NCI-H1694 (cell line): ENCODE results near the gene PRKCI.
"Not testable (repeated sequence)": the region's sequence is repeated elsewhere in the genome, so short reads cannot be mapped to it uniquely, and the experiment has no call there.

Experiments used
- DNase-seq: peaks from one replicate; lab custom pipeline; 2025; lab: John Stamatoyannopoulos, UW

Gene PRKCI

DNA sequence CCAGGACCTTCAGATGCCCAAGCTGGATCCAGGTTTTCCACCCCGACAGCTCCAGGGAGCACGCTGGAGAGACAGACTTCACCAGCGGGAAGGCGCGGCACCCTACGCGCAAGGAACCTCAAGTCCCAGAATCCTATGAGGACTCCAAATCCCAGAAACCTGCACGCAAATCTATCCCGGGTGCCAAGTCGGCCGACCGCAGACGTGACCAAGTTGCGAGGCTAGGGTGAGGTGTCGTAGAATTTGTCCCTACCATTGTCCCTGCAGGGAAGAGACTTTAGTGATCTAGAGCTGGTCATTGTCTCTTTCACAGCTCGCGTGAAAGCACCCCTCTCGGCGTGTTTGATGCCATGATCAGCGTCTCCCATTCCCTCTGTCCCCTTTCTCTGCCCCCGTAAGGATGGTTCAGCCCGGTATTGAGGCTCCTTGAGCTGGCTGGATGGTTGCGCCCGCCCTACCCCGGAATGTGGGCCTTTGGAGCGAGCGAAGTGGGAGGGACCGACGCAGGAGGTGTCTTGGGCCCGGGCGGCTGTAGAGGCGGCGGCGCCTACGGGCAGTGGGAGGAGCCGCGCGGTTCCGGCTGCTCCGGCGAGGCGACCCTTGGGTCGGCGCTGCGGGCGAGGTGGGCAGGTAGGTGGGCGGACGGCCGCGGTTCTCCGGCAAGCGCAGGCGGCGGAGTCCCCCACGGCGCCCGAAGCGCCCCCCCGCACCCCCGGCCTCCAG is at the start of gene PRKCI:
TSS of gene PRKCI (plus strand) at position 501 of the 723 bp plus-strand sequence. CDS start 246 bp downstream, outside the sequence.
- peak; percentile 88 for DNase-seq

DNA sequence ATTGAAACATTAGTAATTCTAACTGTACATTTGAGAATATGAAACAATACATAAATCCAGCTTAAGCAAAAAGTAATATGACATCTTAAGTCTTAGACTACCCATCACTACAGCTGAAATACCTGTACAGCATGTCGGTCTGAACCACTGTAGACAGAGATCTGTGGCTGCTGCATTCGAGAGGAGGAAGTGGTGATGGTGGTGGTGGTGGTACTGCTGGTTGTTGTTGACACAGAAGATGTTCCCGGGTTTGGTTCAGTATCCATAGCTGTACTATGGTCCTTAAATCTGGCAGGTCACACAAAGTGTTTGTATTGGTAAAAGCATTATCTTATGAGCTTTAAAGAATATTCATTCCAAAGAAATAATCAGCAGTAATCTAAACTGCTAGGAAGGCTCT is 43.6 kb upstream of the PRKCI start:
- no peak for DNase-seq

DNA sequence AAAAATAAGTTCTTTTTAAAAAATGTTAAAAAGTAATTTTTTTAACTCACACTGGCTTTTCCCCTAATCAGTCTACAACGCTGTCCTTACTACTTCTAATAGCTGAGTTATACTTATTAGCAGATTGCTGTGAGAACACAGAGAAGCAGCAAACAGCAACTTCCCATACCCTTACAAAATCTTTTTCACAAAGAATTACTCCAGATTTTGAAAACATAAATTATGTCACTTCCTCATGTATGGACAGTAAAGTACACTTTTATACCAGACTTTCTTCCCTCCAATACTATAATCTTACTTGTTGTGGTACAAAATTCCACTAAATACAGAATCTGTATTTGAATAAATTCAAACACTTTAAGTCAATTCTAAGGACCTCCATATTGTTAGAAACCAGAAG is 42.8 kb upstream of the PRKCI start:
- DNase-seq, result no peak

DNA sequence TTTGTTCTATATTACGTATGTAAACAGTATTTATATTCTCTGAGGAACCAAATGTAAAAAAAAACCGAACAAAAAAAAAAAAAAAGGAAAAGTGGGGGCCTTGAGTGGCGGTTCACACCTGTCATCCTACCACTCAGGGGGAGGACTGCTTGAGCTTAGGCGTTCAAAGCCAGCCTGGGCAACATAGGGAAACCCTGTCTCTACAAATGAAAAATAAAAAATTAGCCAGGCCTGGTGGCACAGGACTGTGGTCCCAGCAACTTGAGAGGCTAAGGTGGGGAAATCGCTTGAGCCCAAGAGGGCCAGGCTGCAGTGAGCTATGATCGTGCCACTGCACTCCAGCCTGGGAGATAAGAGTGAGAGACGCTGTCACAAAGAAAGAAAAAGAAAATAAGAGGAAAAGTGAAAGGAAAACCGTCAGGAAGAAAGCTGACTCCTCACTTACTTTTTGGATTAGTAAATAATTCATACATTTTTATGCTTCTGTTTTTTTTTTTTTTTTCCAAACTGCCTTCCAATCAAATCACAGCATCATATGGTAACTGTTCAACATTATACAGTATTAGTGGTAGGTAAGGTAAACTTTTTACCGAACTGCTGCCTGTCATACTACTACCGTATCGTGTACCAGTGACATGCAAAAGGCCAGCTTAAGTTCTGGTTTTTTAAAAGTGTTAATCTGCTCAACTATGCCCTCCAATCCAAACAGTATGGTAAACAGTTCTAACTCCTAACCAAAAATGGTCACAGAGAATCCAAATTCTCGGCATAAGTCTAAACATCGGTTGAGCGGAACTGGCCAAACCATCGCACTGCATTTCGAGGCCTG is 41.9 kb upstream of the PRKCI start:
- DNase-seq, result no peak

DNA sequence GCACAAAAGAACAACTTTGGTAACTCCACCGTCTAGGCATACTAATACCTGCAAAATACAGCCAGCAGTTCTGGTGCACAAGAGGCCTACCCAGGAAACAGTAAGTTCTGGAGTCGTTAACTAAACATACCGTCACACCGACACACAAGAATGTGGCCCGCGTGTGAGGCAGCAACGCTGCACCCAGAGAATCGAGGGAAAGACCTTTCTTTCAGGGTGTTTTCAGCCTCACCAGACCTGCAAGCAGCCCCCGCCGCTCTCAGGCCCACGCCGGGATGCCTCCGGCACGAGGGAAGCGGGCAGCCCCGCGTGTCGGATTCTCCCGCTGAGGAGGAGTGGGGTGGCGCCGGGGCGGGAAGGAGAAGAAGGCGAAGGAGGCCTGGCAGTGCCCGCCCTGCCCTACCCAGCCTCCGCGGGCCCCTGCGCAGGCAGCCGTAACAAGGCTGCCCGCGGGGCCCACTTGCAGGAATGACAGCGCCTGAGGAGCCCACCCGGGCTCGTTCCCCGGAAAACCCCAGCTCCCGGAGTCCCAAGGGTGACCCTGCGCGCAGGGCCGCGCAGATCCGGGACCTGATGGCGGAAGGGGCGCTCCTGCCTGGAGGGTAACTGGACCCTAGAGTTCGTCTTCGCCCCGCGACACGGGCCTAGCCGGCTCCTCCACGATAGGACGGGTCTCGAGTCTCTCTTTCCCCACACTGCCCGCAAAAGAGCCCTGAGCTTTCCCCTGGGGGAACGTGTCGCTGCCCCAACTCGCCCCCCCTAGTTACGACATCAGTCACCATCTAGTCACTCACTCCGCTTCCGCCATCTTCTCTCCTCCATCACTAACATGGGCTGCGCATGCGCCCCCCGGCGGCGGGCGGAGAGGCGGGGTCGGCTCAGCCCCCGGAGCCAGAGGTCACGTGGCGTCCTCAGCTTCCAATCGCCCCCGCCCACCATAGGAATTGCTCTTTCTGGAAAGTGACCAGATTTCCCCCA is 41.0 kb upstream of the PRKCI start, which contains the start of gene PHC3:
TSS of gene PHC3 (minus strand) at position 826 of the 978 bp plus-strand sequence. CDS start at position 808, 18 bp downstream.
- DNase-seq, result peak; percentile 84

DNA sequence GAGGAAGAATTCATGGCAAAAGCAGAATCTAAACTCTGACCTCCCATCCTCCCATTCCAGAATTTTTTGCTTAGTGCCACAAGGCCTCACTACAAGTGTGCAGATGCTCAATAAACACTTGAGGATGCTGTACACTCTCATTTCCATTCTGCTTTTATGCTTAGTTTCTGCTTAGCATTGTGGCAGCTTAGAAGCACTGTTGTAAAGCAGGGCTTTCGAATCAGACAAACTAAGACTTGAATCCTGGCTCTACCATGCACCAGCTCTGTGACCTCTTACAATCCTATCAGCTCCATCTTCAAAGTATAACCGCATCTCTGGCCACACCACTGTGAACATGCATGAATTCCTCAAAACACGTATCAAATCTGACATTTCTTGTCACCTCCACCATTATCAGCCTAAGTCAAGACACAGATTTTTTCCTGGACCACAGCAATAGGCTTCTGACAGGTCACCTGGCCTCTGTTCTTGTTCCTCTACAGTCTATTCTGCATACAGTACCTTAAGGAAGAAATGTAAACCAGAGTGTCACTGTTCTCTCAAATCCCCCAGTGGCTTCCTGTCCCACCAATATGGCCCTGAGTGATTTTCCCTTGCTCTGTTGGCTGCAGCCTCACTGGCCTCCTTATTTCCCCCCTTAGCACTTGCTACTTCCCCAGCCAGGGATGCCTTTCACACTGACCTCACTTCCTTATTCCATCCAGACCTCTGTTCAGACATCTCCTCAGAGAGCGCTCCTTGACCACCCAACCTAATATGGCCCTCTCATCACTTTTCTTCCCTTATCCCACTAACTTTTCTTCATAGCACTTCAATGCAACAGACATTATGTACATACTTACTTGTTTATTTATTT is 32.6 kb upstream of the PRKCI start:
- DNase-seq, result no peak

DNA sequence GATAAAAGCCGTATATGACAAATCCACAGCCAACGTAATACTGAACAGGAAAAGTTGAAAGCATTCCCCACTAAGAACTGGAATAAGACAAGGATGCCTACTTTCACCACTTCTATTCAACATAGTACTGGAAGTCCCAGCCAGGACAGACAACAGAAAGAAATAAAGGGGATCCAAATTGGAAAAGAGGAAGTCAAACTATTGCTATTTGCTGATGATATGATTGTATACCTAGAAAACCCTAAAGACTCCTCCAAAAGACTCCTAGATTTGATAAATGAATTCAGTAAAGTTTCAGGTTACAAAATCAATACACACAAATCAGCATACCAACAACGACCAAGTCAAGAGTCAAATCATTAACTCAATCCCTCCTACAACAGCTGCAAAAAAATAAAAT is 26.5 kb upstream of the PRKCI start:
- not testable (repeated sequence) for DNase-seq

DNA sequence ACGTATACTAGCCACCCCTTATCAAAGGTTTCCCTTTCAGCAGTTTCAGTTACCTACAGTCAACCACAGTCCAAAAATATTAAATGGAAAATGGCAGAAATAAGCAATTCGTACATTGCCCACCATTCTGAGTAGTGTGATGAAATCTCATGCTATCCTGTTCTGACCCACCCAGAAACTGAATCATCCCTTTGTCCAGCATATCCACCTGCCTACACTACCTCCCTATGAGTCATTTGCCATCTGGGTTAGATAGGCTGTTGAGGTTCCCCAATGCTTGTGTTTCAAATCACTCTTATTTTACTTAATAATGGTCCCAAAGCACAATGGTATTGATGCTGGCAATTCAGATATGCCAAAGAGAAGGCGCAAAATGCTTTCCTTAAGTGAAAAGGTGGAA is 25.4 kb upstream of the PRKCI start:
- no peak for DNase-seq

DNA sequence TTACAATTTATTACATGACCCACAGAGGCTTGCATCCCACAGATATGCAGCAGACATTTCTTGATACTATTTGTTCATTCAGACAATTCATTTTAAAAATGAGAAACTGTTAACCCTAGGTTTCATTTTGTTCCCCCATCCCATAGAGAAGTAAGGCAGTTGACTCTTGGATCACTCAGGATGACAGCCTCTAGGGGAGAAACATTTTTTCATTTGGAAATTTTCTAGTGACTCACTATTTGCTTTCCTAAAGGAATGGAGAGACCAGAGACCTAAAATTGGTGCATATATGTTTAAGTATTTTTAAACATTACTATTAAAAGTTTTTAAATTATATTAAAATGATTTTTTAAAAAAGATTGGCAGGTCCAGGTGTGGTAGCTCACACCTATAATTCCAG is 21.2 kb upstream of the PRKCI start:
- no peak for DNase-seq

DNA sequence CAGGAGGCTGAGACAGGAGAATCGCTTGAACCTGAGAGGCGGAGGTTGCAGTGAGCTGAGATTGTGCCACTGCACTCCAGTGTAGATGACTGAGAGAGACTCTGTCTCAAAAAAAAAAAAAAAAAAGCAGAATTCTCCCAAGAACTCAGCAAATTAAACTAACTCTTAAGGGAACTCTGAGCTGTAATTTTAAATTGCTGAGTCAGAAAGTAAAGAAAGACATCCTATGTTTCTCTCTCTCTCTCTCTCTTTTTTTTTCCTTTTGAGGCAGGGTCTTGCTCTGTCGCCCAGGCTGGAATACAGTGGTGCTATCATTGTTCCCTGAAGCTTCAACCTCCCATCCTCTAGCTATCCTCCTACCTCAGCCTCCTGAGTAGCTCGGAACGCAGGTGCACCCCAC is 20.7 kb upstream of the PRKCI start:
- no peak for DNase-seq

DNA sequence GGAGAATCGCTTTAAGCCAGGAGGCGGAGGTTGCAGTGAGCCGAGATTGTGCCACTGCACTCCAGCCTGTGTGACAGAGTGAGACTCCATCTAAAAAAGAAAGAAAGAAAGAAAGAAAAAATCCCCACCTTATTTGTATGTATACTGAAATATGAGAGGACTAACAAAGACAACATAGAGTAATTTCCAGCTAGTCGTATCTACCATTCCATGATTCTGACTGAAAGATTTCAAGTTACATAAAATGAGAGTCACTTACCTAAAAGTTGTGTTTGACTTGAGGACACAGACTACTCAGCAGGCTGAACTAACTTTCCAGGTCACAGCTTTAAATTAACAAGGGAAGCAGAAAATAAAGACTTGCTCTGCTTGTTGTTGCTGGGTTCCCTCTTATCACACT is 18.8 kb upstream of the PRKCI start:
- no peak for DNase-seq

DNA sequence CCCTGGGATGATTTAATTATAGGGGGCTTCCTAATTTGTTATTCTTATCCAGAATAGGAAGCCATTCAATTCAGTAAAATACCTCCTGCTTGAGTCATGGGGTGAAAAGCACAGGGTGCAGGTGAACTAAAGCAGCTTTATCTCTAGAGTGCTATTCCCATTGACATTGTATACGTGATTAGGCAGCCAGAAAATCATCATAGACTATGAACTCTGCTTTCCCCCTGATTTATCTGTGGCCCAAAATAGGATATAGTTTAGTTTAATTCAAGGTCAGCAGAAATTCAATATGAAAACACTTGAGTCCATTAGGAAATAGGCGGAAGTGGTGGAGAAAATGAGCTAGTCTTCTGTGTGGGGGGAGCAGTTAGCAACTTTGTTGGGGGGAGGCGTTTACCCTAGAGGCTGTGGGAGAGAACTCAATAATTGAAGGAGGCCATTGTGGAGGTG is 18.2 kb upstream of the PRKCI start:
- DNase-seq, result no peak

DNA sequence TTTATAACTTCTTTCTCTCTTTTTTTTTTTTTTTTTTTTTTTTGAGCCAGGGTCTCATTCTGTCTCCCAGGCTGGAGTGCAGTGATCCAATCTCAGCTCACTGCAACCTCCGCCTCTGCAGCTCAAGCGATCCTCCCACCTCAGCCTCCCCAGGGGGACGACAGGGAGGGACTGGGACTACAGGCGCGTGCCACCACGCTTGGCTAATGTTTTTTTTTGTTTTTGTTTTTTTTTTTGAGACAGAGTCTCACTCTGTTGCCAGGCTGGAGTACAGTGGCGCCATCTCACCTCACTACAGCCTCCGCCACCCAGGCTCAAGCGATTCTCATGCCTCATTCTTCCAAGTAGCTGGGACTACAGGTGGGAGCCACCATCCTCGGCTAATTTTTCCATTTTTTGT is 17.7 kb upstream of the PRKCI start:
- no peak for DNase-seq

DNA sequence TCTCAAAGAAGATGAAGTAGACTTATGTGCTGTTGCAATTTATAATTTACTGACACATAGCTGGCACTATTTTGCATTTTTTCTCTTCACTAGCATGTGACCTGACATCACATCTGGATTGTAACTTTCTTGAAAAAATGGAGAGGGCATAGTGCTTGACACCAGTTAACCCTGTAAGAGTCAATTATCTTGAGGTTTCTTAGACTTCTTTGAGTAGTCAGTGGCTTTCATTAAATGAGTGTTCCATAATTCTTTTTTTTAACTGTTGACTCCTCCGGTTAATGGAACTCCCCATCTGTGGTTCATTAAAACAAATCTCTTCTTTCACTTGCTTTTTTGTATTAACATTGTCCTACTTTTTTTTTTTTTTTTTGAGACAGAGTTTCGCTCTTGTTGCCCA is 16.9 kb upstream of the PRKCI start:
- no peak for DNase-seq

DNA sequence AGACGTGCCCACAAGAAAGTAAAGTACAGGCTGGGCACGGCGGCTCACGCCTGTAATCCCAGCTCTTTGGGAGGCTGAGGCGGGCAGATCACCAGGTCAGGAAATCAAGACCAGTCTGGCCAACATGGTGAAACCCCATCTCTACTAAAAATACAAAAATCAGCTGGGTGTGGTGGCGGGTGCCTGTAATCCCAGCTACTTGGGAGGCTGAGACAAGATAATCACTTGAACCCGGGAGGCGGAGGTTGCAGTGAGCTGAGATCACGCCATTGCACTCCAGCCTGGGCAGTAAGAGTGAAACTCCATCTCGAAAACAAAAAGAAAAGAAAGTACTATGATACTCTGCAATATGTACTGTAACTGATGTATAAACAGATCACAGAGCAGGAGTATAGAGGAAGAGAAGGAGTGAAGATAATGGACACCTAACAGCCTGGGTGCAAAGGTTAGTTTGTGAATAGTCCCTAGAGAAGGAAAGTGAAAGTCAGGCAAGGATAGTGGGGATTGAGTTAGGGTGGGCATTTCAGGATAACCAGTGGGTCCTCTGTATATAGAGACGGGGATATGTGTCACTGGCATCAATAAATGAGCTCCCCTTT is 16.0 kb upstream of the PRKCI start:
- not testable (repeated sequence) for DNase-seq

DNA sequence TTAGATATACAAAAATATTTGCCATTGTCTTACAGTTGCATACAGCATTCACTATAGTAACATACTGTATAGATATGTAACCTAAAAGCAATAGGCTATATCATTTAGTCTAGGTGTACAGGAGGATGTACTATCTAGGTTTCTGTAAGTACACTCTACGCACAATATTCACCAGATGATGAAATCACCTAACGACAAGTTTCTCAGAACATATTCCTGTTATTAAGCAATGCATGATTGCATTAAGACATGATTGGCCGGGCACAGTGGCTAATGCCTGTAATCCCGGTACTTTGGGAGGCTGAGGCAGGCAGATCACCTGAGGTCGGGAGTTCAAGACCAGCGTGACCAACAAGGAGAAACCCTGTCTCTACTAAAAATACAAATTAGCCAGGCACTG is 14.5 kb upstream of the PRKCI start:
- no peak for DNase-seq

DNA sequence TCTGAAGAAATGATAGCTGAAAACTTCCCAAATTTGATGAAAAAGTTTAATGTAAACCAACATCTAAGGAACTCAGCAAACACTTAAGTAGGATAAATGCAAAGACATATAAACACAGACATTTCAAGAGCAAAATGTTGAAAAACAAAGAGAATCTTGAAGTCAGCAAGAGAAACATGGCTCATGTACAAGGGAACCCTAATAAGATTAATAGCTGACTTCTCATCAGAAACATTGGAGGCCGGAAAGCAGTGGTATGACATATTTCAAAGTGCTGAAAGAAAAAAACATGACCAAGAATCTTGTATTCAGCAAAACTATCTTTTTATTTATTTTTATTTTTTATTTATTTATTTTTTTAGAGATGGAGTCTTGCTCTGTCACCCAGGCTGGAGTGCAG is 10.6 kb upstream of the PRKCI start:
- no peak for DNase-seq

DNA sequence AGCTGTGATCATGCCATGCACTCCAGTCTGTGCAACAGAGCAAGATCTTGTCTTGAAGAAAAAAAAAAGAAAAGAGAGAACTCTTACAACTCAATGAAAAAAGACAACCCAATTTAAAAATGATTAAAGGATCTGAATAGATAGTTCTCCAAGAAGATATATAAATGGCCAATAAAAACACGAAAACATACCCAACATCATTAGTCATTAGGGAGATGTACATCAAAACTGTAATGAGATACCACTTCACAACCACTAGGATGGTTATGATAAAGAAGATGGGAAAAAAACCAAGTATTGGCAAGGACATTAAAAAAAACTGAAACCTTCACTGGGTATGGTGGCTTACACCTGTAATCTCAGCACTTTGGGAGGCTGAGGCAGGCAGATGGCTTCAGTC is 2.4 kb upstream of the PRKCI start:
- DNase-seq, result no peak

DNA sequence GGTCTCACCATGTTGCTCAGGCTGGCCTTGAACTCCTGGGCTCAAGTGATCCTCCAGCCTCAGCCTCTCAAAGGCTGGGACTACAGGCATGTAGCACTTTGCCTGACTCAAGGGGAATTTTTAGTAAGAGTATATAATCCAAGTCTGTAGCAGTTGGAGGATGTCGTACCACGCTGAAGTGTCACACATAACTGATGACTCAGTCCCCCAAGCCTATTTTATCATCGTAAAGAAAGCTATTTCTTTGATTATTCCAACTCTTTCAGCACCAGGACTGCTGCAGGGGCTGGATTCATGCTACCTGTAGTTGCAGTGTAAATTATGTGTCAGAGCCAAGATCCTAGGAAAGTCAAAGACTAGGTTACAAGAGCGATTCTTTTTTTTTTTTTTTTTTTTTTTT is 1.4 kb upstream of the PRKCI start:
- DNase-seq, result no peak

DNA sequence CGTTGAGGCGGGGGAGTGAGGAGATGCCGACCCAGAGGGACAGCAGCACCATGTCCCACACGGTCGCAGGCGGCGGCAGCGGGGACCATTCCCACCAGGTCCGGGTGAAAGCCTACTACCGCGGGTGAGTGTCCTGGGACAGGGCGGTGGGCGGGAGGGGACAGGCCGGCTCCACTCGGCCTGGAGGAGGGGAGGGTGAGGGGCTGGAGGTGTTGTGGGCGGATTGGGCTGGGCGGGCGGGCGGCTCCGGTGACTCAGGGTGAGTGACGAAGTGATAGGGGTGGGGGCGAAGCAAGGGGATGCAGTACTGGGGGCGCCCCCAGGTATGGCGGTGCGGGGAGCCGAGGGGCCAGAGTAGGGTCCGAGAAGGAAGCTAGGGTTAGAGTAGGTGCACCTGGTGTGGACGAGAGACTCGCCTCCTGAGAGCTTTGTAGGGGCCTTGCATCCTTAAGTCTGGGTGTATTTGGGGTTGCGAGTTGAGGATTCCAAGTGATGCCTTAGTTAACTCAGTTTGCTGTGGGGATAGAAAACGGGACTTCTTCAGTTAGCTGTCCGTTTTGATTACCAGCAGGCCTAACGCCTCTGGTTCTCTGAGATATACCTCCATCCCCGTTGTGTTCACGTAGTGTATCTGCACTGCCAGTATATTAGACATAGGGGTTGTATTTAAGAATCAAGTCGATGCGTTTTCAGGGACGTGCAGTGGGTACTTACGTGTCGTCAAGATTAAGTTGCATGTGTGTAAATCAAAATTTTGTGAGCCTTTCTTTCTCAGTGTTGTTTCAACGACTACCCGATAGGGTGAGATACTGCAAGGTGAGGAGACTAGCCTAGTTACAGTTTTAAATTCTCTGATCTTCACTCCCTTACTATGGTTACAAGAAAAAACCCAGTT is 670 bp downstream of the PRKCI start:
- DNase-seq, result no peak
